HepG2 (cell line): ENCODE data around the gene FGFR3. TPM values are rescaled to one million over a fixed set of nuclear protein-coding genes. Genes with fewer than 3 reads are reported as not detected.

Source experiments
- BHLHE40 ChIP-seq: IDR thresholded peaks from 2 replicates; pipeline ENCODE4 v1.6.1; 2011; ENCODE audit warnings: low read length, improper control_type of control experiment
- MAZ ChIP-seq, 2 experiments: sonication (generic) in 1 of 2; formaldehyde crosslinking in 1 of 2; IDR thresholded peaks; 2 replicates each; pipeline versions ENCODE4 v1.5.0 to v1.6.1; 2012 to 2020; ENCODE audit warnings: low read depth in 2 of 2, mild to moderate bottlenecking in 2 of 2, borderline replicate concordance in 1 of 2, improper control_type of control experiment in 1 of 2, low read length in 1 of 2, missing genetic modification reagents in 1 of 2, moderate library complexity in 1 of 2
- MIER3 ChIP-seq: IDR thresholded peaks from 2 replicates; pipeline ENCODE4 v1.6.1; 2016; ENCODE audit warnings: missing compliant biosample characterization, borderline replicate concordance
- NCOA1 ChIP-seq: sonication (generic); formaldehyde crosslinking; IDR thresholded peaks from 2 replicates; pipeline ENCODE4 v1.9.0; 2021; ENCODE audit warnings: missing genetic modification reagents
- NFE2L2 ChIP-seq: fragments of 150-350 bp; IDR thresholded peaks from 2 replicates; pipeline ENCODE4 v1.6.1; 2014; ENCODE audit warnings: low read length
- NRL ChIP-seq: sonication (generic); formaldehyde crosslinking; IDR thresholded peaks from 2 replicates; pipeline ENCODE4 v1.5.0; 2020; ENCODE audit warnings: missing genetic modification reagents, mild to moderate bottlenecking, moderate library complexity, borderline replicate concordance
- RFXANK ChIP-seq: IDR thresholded peaks from 2 replicates; pipeline ENCODE4 v1.6.1; 2016
- SMAD3 ChIP-seq: sonication (generic); formaldehyde crosslinking; IDR thresholded peaks from 2 replicates; pipeline ENCODE4 v1.4.0; 2020; ENCODE audit warnings: missing genetic modification reagents
- SP140L ChIP-seq: sonication (generic); formaldehyde crosslinking; IDR thresholded peaks from 2 replicates; pipeline ENCODE4 v1.4.0; 2020; ENCODE audit warnings: missing genetic modification reagents, borderline replicate concordance
- STAG1 ChIP-seq: sonication (generic); formaldehyde crosslinking; IDR thresholded peaks from 2 replicates; pipeline ENCODE4 v1.4.0; 2020; ENCODE audit warnings: missing genetic modification reagents
- ZFP36L1 ChIP-seq: sonication (generic); formaldehyde crosslinking; IDR thresholded peaks from 2 replicates; pipeline ENCODE4 v1.8.0; 2022; ENCODE audit warnings: mild to moderate bottlenecking, missing genetic modification reagents, moderate library complexity
- ZFY ChIP-seq: sonication (generic); formaldehyde crosslinking; IDR thresholded peaks from 2 replicates; pipeline ENCODE4 v1.4.0; 2020; ENCODE audit warnings: missing genetic modification reagents
- ZNF598 ChIP-seq: sonication (generic); formaldehyde crosslinking; IDR thresholded peaks from 2 replicates; pipeline ENCODE4 v1.5.1; 2020; ENCODE audit warnings: mild to moderate bottlenecking, missing genetic modification reagents, borderline replicate concordance
- polyA plus RNA-seq, 8 experiments: library from polyadenylated mRNA; depleted of rRNA in 3 of 8; stranded (reverse) in 7 of 8; unstranded in 1 of 8; fragments of >200 nt; fragmentation: Illumina TruSeq in 4 of 8; extraction: Trizol in 4 of 8; gene quantifications; 2 replicates each; pipeline versions ENCODE4 v1.2.1 to v1.2.3, GENCODE V29; 2011 to 2016; ENCODE audit warnings: low read depth in 4 of 8, missing spikeins in 1 of 8, mixed read lengths in 1 of 8; ENCODE audit not compliant: insufficient read depth in 1 of 8
- total RNA-seq, 5 experiments: library from RNA; depleted of rRNA; stranded (reverse); fragments of >200 nt; fragmentation: Illumina TruSeq; extraction: Trizol; gene quantifications; 2 replicates each; pipeline ENCODE4 v1.2.3, GENCODE V29; 2016; ENCODE audit warnings: low read depth in 1 of 5
- TF ChIP-seq, protein P1 (sequence below): sonication (generic); formaldehyde crosslinking; IDR thresholded peaks from 2 replicates; pipeline ENCODE4 v1.8.0; 2022; ENCODE audit warnings: mild to moderate bottlenecking, missing genetic modification reagents, moderate library complexity
- TF ChIP-seq, protein P2 (sequence below): sonication (generic); formaldehyde crosslinking; IDR thresholded peaks from 2 replicates; pipeline ENCODE4 v1.5.0; 2020; ENCODE audit warnings: mild to moderate bottlenecking, missing genetic modification reagents, moderate library complexity
- TF ChIP-seq, protein P3 (sequence below): IDR thresholded peaks from 2 replicates; pipeline ENCODE4 v1.6.1; 2016; ENCODE audit warnings: low read depth, borderline replicate concordance
- TF ChIP-seq, protein P4 (sequence below): sonication (generic); formaldehyde crosslinking; IDR thresholded peaks from 2 replicates; pipeline ENCODE4 v1.9.0; 2022; ENCODE audit warnings: low read depth, missing genetic modification reagents
- TF ChIP-seq, protein P5 (sequence below): sonication (generic); formaldehyde crosslinking; IDR thresholded peaks from 2 replicates; pipeline ENCODE4 v1.8.0; 2022; ENCODE audit warnings: missing genetic modification reagents, mild to moderate bottlenecking, borderline replicate concordance
- TF ChIP-seq, protein P6 (sequence below): sonication (generic); formaldehyde crosslinking; IDR thresholded peaks from 2 replicates; pipeline ENCODE4 v1.5.0; 2020; ENCODE audit warnings: mild to moderate bottlenecking, missing genetic modification reagents

The FGFR3 gene
- total and polyA plus RNA-seq, 2 of the 13 experiments (the other 11 are each of a cell fraction or from before 2014, with no cell fraction given) = 103 to 109 TPM

DNA sequence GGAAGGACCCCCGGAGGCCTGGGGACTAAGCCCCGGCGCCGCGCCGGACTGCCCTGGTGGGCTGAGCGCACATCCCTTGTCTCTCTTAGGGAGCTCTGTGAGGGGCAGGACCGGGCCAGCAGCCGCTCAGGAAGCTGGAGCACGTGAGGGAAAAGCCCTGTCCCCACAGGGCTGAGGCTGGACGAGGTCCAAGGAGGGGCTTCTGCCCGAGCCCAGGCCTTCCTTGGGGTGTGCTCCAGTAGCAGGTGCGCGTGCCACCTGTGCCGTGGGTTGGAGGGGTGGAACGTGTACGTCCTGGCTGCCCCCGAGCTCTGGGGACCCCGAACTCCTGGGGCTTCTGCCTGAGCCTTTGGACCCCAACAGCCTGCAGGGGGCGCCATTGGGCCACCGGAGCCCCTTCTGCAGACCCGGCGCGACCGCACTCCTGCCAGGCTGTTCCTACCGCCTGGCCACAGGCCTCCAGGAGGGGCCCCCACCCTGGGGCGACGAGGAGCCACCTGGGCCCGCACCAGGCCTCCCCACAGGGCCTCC is 44.6 kb upstream of the FGFR3 start (continued):
- TF ChIP-seq, protein P1, sequence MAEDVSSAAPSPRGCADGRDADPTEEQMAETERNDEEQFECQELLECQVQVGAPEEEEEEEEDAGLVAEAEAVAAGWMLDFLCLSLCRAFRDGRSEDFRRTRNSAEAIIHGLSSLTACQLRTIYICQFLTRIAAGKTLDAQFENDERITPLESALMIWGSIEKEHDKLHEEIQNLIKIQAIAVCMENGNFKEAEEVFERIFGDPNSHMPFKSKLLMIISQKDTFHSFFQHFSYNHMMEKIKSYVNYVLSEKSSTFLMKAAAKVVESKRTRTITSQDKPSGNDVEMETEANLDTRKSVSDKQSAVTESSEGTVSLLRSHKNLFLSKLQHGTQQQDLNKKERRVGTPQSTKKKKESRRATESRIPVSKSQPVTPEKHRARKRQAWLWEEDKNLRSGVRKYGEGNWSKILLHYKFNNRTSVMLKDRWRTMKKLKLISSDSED (CRISPR knock-in tag) = no peak
- 0 out of 2 replicates have a peak, but pooled peaks have one; percentile 28 for TF ChIP-seq RFXANK (CRISPR knock-in tag)
- no peak for TF ChIP-seq SMAD3
- TF ChIP-seq MAZ (IDR thresholded peaks at IDR 0.05; ENCODE audit: borderline replicate concordance, low read depth, low read length) = peak; percentile 40; the same call in 1 of the 2 replicates
- 0 out of 2 replicates have a peak, but pooled peaks have one; percentile 32 for TF ChIP-seq MAZ (CRISPR knock-in tag; IDR thresholded peaks at IDR 0.05; ENCODE audit: low read depth)
- TF ChIP-seq, protein P2, sequence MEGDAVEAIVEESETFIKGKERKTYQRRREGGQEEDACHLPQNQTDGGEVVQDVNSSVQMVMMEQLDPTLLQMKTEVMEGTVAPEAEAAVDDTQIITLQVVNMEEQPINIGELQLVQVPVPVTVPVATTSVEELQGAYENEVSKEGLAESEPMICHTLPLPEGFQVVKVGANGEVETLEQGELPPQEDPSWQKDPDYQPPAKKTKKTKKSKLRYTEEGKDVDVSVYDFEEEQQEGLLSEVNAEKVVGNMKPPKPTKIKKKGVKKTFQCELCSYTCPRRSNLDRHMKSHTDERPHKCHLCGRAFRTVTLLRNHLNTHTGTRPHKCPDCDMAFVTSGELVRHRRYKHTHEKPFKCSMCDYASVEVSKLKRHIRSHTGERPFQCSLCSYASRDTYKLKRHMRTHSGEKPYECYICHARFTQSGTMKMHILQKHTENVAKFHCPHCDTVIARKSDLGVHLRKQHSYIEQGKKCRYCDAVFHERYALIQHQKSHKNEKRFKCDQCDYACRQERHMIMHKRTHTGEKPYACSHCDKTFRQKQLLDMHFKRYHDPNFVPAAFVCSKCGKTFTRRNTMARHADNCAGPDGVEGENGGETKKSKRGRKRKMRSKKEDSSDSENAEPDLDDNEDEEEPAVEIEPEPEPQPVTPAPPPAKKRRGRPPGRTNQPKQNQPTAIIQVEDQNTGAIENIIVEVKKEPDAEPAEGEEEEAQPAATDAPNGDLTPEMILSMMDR (CRISPR knock-in tag) = peak; percentile 95
- peak; percentile 93 for TF ChIP-seq STAG1 (CRISPR knock-in tag)
- TF ChIP-seq, protein P3, sequence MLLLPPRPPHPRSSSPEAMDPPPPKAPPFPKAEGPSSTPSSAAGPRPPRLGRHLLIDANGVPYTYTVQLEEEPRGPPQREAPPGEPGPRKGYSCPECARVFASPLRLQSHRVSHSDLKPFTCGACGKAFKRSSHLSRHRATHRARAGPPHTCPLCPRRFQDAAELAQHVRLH = 0 out of 2 replicates have a peak, but pooled peaks have one; percentile 41
- TF ChIP-seq, protein P4, sequence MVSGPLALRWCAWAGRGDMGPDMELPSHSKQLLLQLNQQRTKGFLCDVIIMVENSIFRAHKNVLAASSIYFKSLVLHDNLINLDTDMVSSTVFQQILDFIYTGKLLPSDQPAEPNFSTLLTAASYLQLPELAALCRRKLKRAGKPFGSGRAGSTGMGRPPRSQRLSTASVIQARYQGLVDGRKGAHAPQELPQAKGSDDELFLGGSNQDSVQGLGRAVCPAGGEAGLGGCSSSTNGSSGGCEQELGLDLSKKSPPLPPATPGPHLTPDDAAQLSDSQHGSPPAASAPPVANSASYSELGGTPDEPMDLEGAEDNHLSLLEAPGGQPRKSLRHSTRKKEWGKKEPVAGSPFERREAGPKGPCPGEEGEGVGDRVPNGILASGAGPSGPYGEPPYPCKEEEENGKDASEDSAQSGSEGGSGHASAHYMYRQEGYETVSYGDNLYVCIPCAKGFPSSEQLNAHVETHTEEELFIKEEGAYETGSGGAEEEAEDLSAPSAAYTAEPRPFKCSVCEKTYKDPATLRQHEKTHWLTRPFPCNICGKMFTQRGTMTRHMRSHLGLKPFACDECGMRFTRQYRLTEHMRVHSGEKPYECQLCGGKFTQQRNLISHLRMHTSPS (CRISPR knock-in tag) = peak; percentile 56; the same call in 1 of the 2 replicates
- peak; percentile 37; the same call in 1 of the 2 replicates for TF ChIP-seq NRL (CRISPR knock-in tag)
- TF ChIP-seq ZFY (CRISPR knock-in tag) = peak; percentile 24; the same call in 1 of the 2 replicates
- 0 out of 2 replicates have a peak, but pooled peaks have one; percentile 17 for TF ChIP-seq NCOA1 (CRISPR knock-in tag)
- no peak for TF ChIP-seq MIER3 (CRISPR knock-in tag)
- no peak for TF ChIP-seq ZFP36L1 (CRISPR knock-in tag)
- TF ChIP-seq, protein P5, sequence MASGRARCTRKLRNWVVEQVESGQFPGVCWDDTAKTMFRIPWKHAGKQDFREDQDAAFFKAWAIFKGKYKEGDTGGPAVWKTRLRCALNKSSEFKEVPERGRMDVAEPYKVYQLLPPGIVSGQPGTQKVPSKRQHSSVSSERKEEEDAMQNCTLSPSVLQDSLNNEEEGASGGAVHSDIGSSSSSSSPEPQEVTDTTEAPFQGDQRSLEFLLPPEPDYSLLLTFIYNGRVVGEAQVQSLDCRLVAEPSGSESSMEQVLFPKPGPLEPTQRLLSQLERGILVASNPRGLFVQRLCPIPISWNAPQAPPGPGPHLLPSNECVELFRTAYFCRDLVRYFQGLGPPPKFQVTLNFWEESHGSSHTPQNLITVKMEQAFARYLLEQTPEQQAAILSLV = 0 out of 2 replicates have a peak, but pooled peaks have one; percentile 10
- no peak for TF ChIP-seq NFE2L2
- peak; percentile 51; the same call in 1 of the 2 replicates for TF ChIP-seq BHLHE40
- 0 out of 2 replicates have a peak, but pooled peaks have one; percentile 21 for TF ChIP-seq ZNF598 (CRISPR knock-in tag)
- TF ChIP-seq, protein P6, sequence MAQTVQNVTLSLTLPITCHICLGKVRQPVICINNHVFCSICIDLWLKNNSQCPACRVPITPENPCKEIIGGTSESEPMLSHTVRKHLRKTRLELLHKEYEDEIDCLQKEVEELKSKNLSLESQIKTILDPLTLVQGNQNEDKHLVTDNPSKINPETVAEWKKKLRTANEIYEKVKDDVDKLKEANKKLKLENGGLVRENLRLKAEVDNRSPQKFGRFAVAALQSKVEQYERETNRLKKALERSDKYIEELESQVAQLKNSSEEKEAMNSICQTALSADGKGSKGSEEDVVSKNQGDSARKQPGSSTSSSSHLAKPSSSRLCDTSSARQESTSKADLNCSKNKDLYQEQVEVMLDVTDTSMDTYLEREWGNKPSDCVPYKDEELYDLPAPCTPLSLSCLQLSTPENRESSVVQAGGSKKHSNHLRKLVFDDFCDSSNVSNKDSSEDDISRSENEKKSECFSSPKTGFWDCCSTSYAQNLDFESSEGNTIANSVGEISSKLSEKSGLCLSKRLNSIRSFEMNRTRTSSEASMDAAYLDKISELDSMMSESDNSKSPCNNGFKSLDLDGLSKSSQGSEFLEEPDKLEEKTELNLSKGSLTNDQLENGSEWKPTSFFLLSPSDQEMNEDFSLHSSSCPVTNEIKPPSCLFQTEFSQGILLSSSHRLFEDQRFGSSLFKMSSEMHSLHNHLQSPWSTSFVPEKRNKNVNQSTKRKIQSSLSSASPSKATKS = no peak
- no peak for TF ChIP-seq SP140L (CRISPR knock-in tag)
